SK-N-SH treated with all-trans-retinoic acid at 6 μM for 48 hours (cell line): ENCODE results near the gene ARTN.

ENCODE experiments used
- ATAC-seq: fragments of 200-7000 bp; cut with Tn5 transposase; 3 replicates; pipeline ENCODE4 v1.9.1; 2020; ENCODE audit warnings: mild to moderate bottlenecking, moderate library complexity
- ARNTL ChIP-seq: fragments of 450-650 bp; formaldehyde crosslinking; IDR thresholded peaks from 2 replicates; pipeline ENCODE4 v1.5.0; 2020; ENCODE audit warnings: low read depth, mild to moderate bottlenecking, moderate library complexity, borderline replicate concordance
- BACH2 ChIP-seq: fragments of 250-450 bp; sonication (Bioruptor Pico); IDR thresholded peaks from 2 replicates; pipeline ENCODE4 v1.9.0; 2021; ENCODE audit warnings: mild to moderate bottlenecking, borderline replicate concordance
- CREB5 ChIP-seq: fragments of 250-450 bp; sonication (Bioruptor Pico); IDR thresholded peaks from 2 replicates; pipeline ENCODE4 v1.5.1; 2020; ENCODE audit warnings: low read depth, mild to moderate bottlenecking, moderate library complexity
- CSDC2 ChIP-seq: fragments of 250-450 bp; sonication (Bioruptor Pico); IDR thresholded peaks from 2 replicates; pipeline ENCODE4 v1.5.0; 2020; ENCODE audit warnings: mild to moderate bottlenecking, moderate library complexity
- CSRNP3 ChIP-seq: fragments of 250-450 bp; sonication (Bioruptor Pico); IDR thresholded peaks from 2 replicates; pipeline ENCODE4 v1.5.1; 2021; ENCODE audit warnings: mild to moderate bottlenecking, moderate library complexity
- ESRRG ChIP-seq: fragments of 250-450 bp; sonication (Bioruptor Pico); IDR thresholded peaks from 2 replicates; pipeline ENCODE4 v1.6.1; 2021; ENCODE audit warnings: mild to moderate bottlenecking
- GLIS3 ChIP-seq: fragments of 250-450 bp; sonication (Bioruptor Pico); IDR thresholded peaks from 2 replicates; pipeline ENCODE4 v1.5.0; 2020; ENCODE audit warnings: mild to moderate bottlenecking, moderate library complexity
- ISL1 ChIP-seq: fragments of 250-450 bp; sonication (Bioruptor Pico); IDR thresholded peaks from 2 replicates; pipeline ENCODE4 v2.1.2; 2022; ENCODE audit warnings: mild to moderate bottlenecking, moderate library complexity
- OSR1 ChIP-seq: fragments of 250-450 bp; sonication (Bioruptor Pico); IDR thresholded peaks from 2 replicates; pipeline ENCODE4 v1.8.0; 2022; ENCODE audit warnings: moderate library complexity, mild to moderate bottlenecking, inconsistent platforms
- PATZ1 ChIP-seq: fragments of 250-450 bp; sonication (Bioruptor Pico); IDR thresholded peaks from 2 replicates; pipeline ENCODE4 v1.8.0; 2020; ENCODE audit warnings: mild to moderate bottlenecking, moderate library complexity, borderline replicate concordance
- POU6F1 ChIP-seq: fragments of 250-450 bp; sonication (Bioruptor Pico); IDR thresholded peaks from 2 replicates; pipeline ENCODE4 v1.8.0; 2021; ENCODE audit warnings: low read depth, mild to moderate bottlenecking, moderate library complexity, borderline replicate concordance
- PPARA ChIP-seq: fragments of 250-450 bp; sonication (Bioruptor Pico); IDR thresholded peaks from 2 replicates; pipeline ENCODE4 v1.5.0; 2020; ENCODE audit warnings: mild to moderate bottlenecking, borderline replicate concordance
- RARB ChIP-seq: fragments of 250-450 bp; sonication (Bioruptor Pico); IDR thresholded peaks from 2 replicates; pipeline ENCODE4 v1.8.0; 2021; ENCODE audit warnings: mild to moderate bottlenecking, moderate library complexity
- SNAI2 ChIP-seq: fragments of 250-450 bp; sonication (Bioruptor Pico); IDR thresholded peaks from 2 replicates; pipeline ENCODE4 v1.5.0; 2020; ENCODE audit warnings: mild to moderate bottlenecking, moderate library complexity
- TCF4 ChIP-seq: fragments of 250-450 bp; sonication (Bioruptor Pico); IDR thresholded peaks from 2 replicates; pipeline ENCODE4 v1.8.0; 2021; ENCODE audit warnings: mild to moderate bottlenecking, moderate library complexity, borderline replicate concordance
- TOX ChIP-seq: fragments of 250-450 bp; sonication (Bioruptor Pico); IDR thresholded peaks from 2 replicates; pipeline ENCODE4 v1.8.0; 2021; ENCODE audit warnings: mild to moderate bottlenecking, moderate library complexity, borderline replicate concordance
- TSHZ2 ChIP-seq: fragments of 250-450 bp; sonication (Bioruptor Pico); IDR thresholded peaks from 2 replicates; pipeline ENCODE4 v1.5.0; 2020; ENCODE audit warnings: mild to moderate bottlenecking, moderate library complexity
- ZC3H10 ChIP-seq: fragments of 250-450 bp; sonication (Bioruptor Pico); IDR thresholded peaks from 2 replicates; pipeline ENCODE4 v1.5.1; 2021; ENCODE audit warnings: mild to moderate bottlenecking, moderate library complexity
- ZNF565 ChIP-seq: fragments of 450-650 bp; formaldehyde crosslinking; conservative IDR thresholded peaks from 2 replicates; pipeline ENCODE4 v1.5.0; 2020; ENCODE audit warnings: low read depth, mild to moderate bottlenecking, moderate library complexity
- ZNF70 ChIP-seq: fragments of 450-650 bp; formaldehyde crosslinking; IDR thresholded peaks from 2 replicates; pipeline ENCODE4 v1.5.0; 2020; ENCODE audit warnings: mild to moderate bottlenecking, moderate library complexity
- ZNF8 ChIP-seq: fragments of 450-650 bp; formaldehyde crosslinking; IDR thresholded peaks from 2 replicates; pipeline ENCODE4 v1.5.0; 2020; ENCODE audit warnings: mild to moderate bottlenecking, moderate library complexity

The ARTN gene

GRCh38 chr1:43982808-43983207 is 49.2 kb downstream of the ARTN start:
- ATAC-seq = no peak
- TF ChIP-seq ZNF70 (CRISPR knock-in tag) = no peak
- TF ChIP-seq CREB5 = no peak
- TF ChIP-seq ESRRG = no peak
- no peak for TF ChIP-seq PATZ1
- TF ChIP-seq TCF4 (CRISPR knock-in tag) = no peak
- no peak for TF ChIP-seq OSR1 (CRISPR knock-in tag)
- no peak for TF ChIP-seq RARB (CRISPR knock-in tag)
- TF ChIP-seq TOX = no peak
- TF ChIP-seq SNAI2 (CRISPR knock-in tag) = no peak
- no peak for TF ChIP-seq ZNF8
- no peak for TF ChIP-seq ZC3H10 (CRISPR knock-in tag)
- no peak for TF ChIP-seq POU6F1 (CRISPR knock-in tag)
- TF ChIP-seq ARNTL (CRISPR knock-in tag) = no peak
- TF ChIP-seq PPARA (CRISPR knock-in tag) = no peak
- TF ChIP-seq GLIS3 = no peak

GRCh38 chr1:43983253-43983899 is 49.8 kb downstream of the ARTN start:
- TF ChIP-seq PATZ1 (no peak), CREB5 (no peak), CSDC2 (CRISPR knock-in tag) (no peak), TOX (no peak)
- no peak for ATAC-seq

- no peak for ATAC-seq
Observed at GRCh38 chr1:43984855-43985254, 51.3 kb downstream of the ARTN start.

More at GRCh38 chr1:43984855-43985254, 51.3 kb downstream of the ARTN start:
- TF ChIP-seq RARB (CRISPR knock-in tag) (no peak), PPARA (CRISPR knock-in tag) (no peak), TSHZ2 (CRISPR knock-in tag) (no peak), ISL1 (CRISPR knock-in tag) (no peak), CREB5 (no peak), ZNF8 (no peak), PATZ1 (no peak), ZNF565 (CRISPR knock-in tag) (no peak), ZC3H10 (CRISPR knock-in tag) (no peak), TCF4 (CRISPR knock-in tag) (no peak), BACH2 (CRISPR knock-in tag) (no peak), ESRRG (no peak), TOX (no peak), CSRNP3 (no peak), ARNTL (CRISPR knock-in tag) (no peak), CSDC2 (CRISPR knock-in tag) (no peak), OSR1 (CRISPR knock-in tag) (no peak)
